ENCODE measurements around the gene SLC37A1.

The SLC37A1 gene

DNA sequence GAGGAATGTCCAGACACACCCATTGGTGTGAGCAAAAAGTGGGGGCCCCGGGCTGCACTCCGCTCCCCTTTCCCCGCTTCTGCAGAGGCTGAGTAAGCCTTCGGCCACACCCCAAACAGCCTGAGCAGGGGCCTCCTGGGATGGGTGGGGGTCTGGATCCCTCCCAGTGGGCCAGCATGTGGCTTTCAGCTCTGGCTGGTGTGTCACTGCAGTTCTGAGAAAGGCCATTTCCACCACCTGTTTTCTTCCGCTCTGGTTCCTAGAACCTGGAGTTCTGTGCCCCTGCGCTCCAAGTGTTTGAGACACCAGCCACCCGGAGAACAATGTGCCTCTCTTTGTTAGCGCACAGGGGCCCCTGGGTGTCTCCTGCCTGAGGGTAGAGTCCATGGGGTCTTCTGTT is 30.9 kb downstream of the SLC37A1 start:
- no peaks in the 10 kb centered on the region for H3K27me3 ChIP-seq (replicated peaks)
- no peaks in the 10 kb centered on the region for H3K36me3 ChIP-seq (replicated peaks)
- in situ Hi-C loops (cut with HindIII; ENCODE audit: low pct_ligation_motif_present, low sequenced_read_pairs): no loop called here
- no peak overlapping the region for H3K4me3 ChIP-seq (ENCODE audit: low read depth, low read length)
- TF ChIP-seq, protein P1, sequence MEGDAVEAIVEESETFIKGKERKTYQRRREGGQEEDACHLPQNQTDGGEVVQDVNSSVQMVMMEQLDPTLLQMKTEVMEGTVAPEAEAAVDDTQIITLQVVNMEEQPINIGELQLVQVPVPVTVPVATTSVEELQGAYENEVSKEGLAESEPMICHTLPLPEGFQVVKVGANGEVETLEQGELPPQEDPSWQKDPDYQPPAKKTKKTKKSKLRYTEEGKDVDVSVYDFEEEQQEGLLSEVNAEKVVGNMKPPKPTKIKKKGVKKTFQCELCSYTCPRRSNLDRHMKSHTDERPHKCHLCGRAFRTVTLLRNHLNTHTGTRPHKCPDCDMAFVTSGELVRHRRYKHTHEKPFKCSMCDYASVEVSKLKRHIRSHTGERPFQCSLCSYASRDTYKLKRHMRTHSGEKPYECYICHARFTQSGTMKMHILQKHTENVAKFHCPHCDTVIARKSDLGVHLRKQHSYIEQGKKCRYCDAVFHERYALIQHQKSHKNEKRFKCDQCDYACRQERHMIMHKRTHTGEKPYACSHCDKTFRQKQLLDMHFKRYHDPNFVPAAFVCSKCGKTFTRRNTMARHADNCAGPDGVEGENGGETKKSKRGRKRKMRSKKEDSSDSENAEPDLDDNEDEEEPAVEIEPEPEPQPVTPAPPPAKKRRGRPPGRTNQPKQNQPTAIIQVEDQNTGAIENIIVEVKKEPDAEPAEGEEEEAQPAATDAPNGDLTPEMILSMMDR (IDR thresholded peaks at IDR 0.05; ENCODE audit: low read depth, low read length, missing control alignments): no peak
- DNase-seq: no peak
- no peak overlapping the region for H3K27ac ChIP-seq

DNA sequence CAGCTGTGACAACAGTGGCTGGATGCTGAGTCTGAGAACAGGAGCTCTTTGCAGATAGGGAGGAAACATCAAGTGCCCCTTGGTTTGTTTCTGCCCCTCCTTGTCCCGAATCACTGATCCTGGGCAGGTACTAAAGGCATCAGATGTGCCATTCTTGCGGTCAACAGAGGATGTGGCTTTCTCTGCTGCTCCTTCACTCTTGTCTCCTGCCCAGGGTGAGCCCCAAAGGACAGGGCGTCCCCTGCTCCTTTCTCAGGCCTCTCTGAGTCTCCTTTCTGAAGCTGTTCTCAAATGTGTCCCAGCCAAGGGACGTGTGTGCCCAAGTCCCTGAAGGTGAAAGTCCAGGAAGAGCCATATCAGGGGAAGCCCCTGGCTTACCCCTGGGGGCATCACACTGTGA is 31.7 kb downstream of the SLC37A1 start:
- in situ Hi-C loops (cut with HindIII; ENCODE audit: low pct_ligation_motif_present, low sequenced_read_pairs): no loop called here
- no peak overlapping the region for H3K27ac ChIP-seq
- TF ChIP-seq, protein P1 (IDR thresholded peaks at IDR 0.05; ENCODE audit: low read depth, low read length, missing control alignments): no peak
- no peaks in the 10 kb centered on the region for H3K36me3 ChIP-seq (replicated peaks)
- DNase-seq: no peak
- H3K27me3 ChIP-seq (replicated peaks): no peaks in the 10 kb centered on the region
- no peak overlapping the region for H3K4me3 ChIP-seq (ENCODE audit: low read depth, low read length)

DNA sequence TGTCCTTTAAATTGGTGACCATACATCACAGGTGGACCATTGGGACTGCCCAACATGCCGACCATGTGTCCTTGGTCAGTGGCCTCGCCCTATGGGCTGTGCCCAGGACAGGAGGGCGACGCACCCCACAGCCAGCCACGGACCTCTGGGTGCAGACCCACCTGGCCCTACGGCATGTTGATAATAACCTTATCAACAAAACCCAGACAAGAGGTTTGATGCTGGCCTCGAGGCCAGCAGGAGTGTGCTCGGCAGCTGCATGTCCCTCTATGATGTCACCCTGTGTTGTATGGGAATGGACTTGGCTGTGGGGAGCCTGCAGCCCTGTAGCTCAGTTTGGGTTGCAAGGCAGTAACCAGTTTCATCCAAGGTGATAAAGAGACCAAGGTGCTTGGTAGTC is 32.1 kb downstream of the SLC37A1 start:
- DNase-seq: no peak
- TF ChIP-seq, protein P1 (IDR thresholded peaks at IDR 0.05; ENCODE audit: low read depth, low read length, missing control alignments): no peak
- no peaks in the 10 kb centered on the region for H3K36me3 ChIP-seq (replicated peaks)
- in situ Hi-C loops (cut with HindIII; ENCODE audit: low pct_ligation_motif_present, low sequenced_read_pairs): no loop called here
- H3K27me3 ChIP-seq (replicated peaks): no peaks in the 10 kb centered on the region
- no peak overlapping the region for H3K27ac ChIP-seq
- no peak overlapping the region for H3K4me3 ChIP-seq (ENCODE audit: low read depth, low read length)

DNA sequence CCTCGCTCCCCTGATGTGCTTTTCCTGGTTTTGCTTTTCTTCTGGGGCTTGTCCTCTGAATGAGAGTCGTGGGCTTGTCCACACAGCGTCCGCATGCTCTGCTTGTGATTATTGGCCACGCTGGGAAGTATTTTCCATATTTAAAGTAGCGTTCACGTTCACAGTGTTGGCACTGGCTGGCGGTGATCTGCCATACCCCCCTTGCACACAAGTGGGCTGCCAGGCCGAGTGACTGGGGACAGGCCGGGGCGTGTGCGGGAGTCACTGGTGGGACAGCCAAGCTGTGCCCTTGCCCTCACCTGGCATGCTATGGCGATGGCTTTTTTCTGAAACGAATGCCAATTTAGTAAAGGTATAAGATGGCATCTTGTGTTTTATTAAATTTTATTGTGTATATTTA is 32.8 kb downstream of the SLC37A1 start:
- H3K36me3 ChIP-seq (replicated peaks): no peaks in the 10 kb centered on the region
- DNase-seq: no peak
- no peak overlapping the region for H3K27ac ChIP-seq
- H3K27me3 ChIP-seq (replicated peaks): no peaks in the 10 kb centered on the region
- H3K4me3 ChIP-seq (ENCODE audit: low read depth, low read length): no peak overlapping the region
- TF ChIP-seq, protein P1 (IDR thresholded peaks at IDR 0.05; ENCODE audit: low read depth, low read length, missing control alignments): no peak
- in situ Hi-C loops (cut with HindIII; ENCODE audit: low pct_ligation_motif_present, low sequenced_read_pairs): no loop called here

DNA sequence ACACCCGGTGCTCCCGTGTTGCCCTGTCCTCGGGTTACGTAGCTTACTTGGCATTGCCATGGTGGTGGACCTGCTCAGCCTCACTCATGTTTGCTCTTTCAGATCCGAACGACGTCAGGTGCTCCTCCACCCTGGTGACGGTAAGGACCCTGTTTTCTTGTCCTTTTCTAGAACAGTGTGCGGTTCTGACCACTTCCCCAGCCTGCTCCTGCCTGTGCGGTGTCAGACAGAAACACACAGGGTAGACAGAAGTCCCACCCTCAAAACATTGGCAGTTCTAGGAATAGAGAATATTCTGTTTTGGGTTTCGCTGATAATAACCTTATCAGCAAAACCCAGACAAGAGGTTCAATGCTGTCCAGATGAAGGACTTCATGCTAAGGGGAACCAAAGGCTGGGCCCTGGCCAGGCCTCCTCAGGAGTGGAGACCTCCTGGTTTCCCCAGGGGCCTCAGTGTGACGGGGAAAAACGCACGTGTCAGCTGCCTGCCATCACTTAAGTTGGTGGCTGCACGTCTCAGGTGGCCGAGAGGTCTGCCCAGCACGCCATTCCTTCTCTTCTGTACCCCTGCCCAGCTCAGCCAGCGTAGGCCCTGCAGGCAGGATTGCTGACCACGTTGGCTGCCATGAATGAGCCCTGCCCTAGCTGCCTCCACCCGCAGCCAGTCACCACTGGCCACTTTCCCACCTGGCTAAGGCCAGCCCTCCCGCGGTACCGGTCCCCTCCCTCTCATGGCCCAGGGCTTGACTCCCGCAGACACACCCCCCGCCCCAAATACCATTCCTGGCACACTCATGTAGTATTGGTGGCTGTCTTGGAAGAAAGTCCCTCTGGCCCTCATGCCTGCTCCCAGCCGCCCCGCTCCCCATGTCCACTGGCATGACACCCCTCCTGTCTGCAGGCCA is 33.6 kb downstream of the SLC37A1 start:
- DNase-seq: no peak
- H3K4me3 ChIP-seq (ENCODE audit: low read depth, low read length): no peak overlapping the region
- in situ Hi-C loops (cut with HindIII; ENCODE audit: low pct_ligation_motif_present, low sequenced_read_pairs): no loop called here
- no peaks in the 10 kb centered on the region for H3K36me3 ChIP-seq (replicated peaks)
- TF ChIP-seq, protein P1 (IDR thresholded peaks at IDR 0.05; ENCODE audit: low read depth, low read length, missing control alignments): no peak
- no peak overlapping the region for H3K27ac ChIP-seq
- no peaks in the 10 kb centered on the region for H3K27me3 ChIP-seq (replicated peaks)

Measured in brain microvascular endothelial cell (primary cell).